Left ventricle myocardium inferior (tissue), 1 donor: ENCODE results near the gene PIEZO2. TPM values are rescaled to one million over a fixed set of nuclear protein-coding genes. Genes with fewer than 3 reads are reported as not detected.
"Not testable (repeated sequence)": the region's sequence is repeated elsewhere in the genome, so short reads cannot be mapped to it uniquely, and the experiment has no call there.

Experiments used
- DNase-seq: peaks from one replicate; pipeline ENCODE4 v3.0.0-alpha.2; 2020
- H3K27ac ChIP-seq: fragments of 200-600 bp; replicated peaks from 2 replicates; pipeline ENCODE4 v1.8.0; 2021
- H3K27me3 ChIP-seq: fragments of 200-600 bp; 2 replicates; pipeline ENCODE4 v1.8.0; 2021; ENCODE audit warnings: low read depth
- H3K36me3 ChIP-seq: fragments of 200-600 bp; 2 replicates; pipeline ENCODE4 v1.8.0; 2021
- H3K4me1 ChIP-seq: fragments of 200-600 bp; 2 replicates; pipeline ENCODE4 v1.8.0; 2021
- H3K4me3 ChIP-seq: fragments of 200-600 bp; 2 replicates; pipeline ENCODE4 v1.8.0; 2021; ENCODE audit warnings: mild to moderate bottlenecking, moderate library complexity
- H3K9me3 ChIP-seq: fragments of 200-600 bp; replicated peaks from 2 replicates; pipeline ENCODE4 v1.8.0; 2021
- CTCF ChIP-seq: fragments of 200-600 bp; IDR thresholded peaks from 2 replicates; pipeline ENCODE4 v1.8.0; 2021; ENCODE audit warnings: antibody characterized with exemption, mild to moderate bottlenecking, borderline replicate concordance
- intact Hi-C: fragments of 100-400 bp; cut with micrococcal nuclease; formaldehyde crosslinking; loops from one replicate; pipeline ENCODE4 v1.11.0; 2022
- long read RNA-seq: library from polyadenylated mRNA; unstranded; transcript quantifications from one replicate; pipeline ENCODE4 v2.0.0, GENCODE V29; 2021
- total RNA-seq: library from RNA; stranded (reverse); fragmentation: NEBNext Ultra II Directional; extraction: Animal tissue kit (Norgen Biotek cat#: 25700); gene quantifications from one replicate; pipeline ENCODE4 v1.2.1, GENCODE V29; 2021
- donor health status: DM: no; HTN: yes; CAD: no; lungs with severe emphysema.

Gene PIEZO2
- total RNA-seq, result 0.33 TPM
- long read RNA-seq, result 0 reads

- Histone ChIP-seq H3K36me3 (no peaks in the 10 kb centered on the region), H3K4me3 (peak within 1 kb of the TSS; percentile 61), H3K9me3 (no peaks in the 10 kb centered on the region), H3K27me3 (peaks cover 95% of the 10 kb centered on the region), H3K4me1 (peaks cover 31% of the 10 kb centered on the region), H3K27ac (no peak within 1 kb of the TSS)
- peak; percentile 42 for DNase-seq
- intact Hi-C loops, result no loop called here
- TF ChIP-seq CTCF, result no peak
These were observed at the start of gene PIEZO2 for GRCh38 chr18:11149441-11150270. TSS of gene PIEZO2 (minus strand) at chr18:11149569. CDS start at chr18:11148588, 981 bp downstream.

GRCh38 chr18:11183637-11184036, 34.3 kb upstream of the PIEZO2 start:
- no peak for DNase-seq
- no peak for TF ChIP-seq CTCF
- H3K27ac ChIP-seq, result no peak overlapping the region
- no peaks in the 10 kb centered on the region for H3K4me1 ChIP-seq
- intact Hi-C loops, result no loop called here
- H3K9me3 ChIP-seq, result no peaks in the 10 kb centered on the region
- H3K27me3 ChIP-seq, result no peaks in the 10 kb centered on the region
- H3K4me3 ChIP-seq, result no peak overlapping the region
- H3K36me3 ChIP-seq, result no peaks in the 10 kb centered on the region

GRCh38 chr18:11181629-11182028, 32.3 kb upstream of the PIEZO2 start:
- DNase-seq, H3K4me3 ChIP-seq, intact Hi-C loops, H3K27ac ChIP-seq, H3K27me3 ChIP-seq, H3K36me3 ChIP-seq, H3K9me3 ChIP-seq, H3K4me1 ChIP-seq: not testable (repeated sequence)

- no peaks in the 10 kb centered on the region for H3K4me1 ChIP-seq
- no peak for DNase-seq
- H3K27me3 ChIP-seq, result no peaks in the 10 kb centered on the region
- intact Hi-C loops, result no loop called here
- no peak overlapping the region for H3K4me3 ChIP-seq
- no peak overlapping the region for H3K27ac ChIP-seq
- no peaks in the 10 kb centered on the region for H3K36me3 ChIP-seq
- TF ChIP-seq CTCF, result no peak
- no peaks in the 10 kb centered on the region for H3K9me3 ChIP-seq
These were observed 30.7 kb upstream of the PIEZO2 start for GRCh38 chr18:11179959-11180519.

GRCh38 chr18:11178951-11179549, 29.7 kb upstream of the PIEZO2 start:
- TF ChIP-seq CTCF, result no peak
- no peak overlapping the region for H3K27ac ChIP-seq
- no peaks in the 10 kb centered on the region for H3K27me3 ChIP-seq
- intact Hi-C loops, result no loop called here
- no peaks in the 10 kb centered on the region for H3K9me3 ChIP-seq
- no peaks in the 10 kb centered on the region for H3K36me3 ChIP-seq
- no peak overlapping the region for H3K4me3 ChIP-seq
- DNase-seq, result peak; percentile 43
- H3K4me1 ChIP-seq, result no peaks in the 10 kb centered on the region

GRCh38 chr18:11177382-11177781, 28.0 kb upstream of the PIEZO2 start:
- no peak overlapping the region for H3K4me3 ChIP-seq
- no peak overlapping the region for H3K27ac ChIP-seq
- no peak for TF ChIP-seq CTCF
- H3K27me3 ChIP-seq, result no peaks in the 10 kb centered on the region
- no peaks in the 10 kb centered on the region for H3K4me1 ChIP-seq
- H3K36me3 ChIP-seq, result no peaks in the 10 kb centered on the region
- no peaks in the 10 kb centered on the region for H3K9me3 ChIP-seq
- intact Hi-C loops, result no loop called here
- DNase-seq, result no peak
